NCI-H1092 treated with DMSO at 0.1 percent for 48 hours (cell line): Measurements from ENCODE around the gene ERMP1.

ENCODE experiments used
- DNase-seq: peaks from one replicate; lab custom pipeline; 2025; lab: John Stamatoyannopoulos, UW

ERMP1 gene

DNA sequence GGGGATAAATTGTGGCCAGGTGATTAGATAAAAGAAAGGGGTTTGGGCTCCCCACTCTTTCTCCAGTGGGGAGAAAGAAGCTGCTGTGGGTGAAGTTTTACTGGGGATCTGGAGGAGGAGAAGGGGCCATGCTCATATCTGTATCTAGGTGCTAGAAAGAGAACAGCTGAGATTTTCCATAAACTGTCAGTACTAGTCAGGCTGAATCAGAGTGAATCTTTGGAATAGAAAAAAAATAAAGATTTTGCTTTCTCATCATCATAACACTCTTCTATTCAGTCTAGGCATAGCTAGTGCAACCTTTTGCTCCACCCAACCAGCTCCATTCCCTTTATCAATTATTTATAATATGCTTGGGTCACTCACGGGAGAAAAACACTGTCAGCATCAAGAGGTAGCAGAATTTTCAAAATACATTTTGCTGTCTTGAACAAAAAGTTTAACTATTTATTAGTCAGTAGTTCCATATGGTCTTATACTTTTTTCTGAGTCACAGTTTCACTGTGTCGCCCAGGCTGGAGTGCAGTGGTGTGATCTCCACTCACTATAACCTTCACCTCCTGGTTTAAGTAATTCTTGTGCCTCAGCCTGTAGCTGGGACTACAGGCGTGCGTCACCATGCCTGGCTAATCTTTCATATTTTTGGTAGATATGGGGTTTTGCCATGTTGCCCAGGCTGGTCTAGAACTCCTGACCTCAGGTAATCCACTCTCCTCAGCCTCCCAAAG, 21.3 kb upstream of the ERMP1 start:
- DNase-seq = no peak

- no peak for DNase-seq
These were observed 20.7 kb upstream of the ERMP1 start for GRCh38 chr9:5853617-5854016.

GRCh38 chr9:5852987-5853386, 20.1 kb upstream of the ERMP1 start:
- DNase-seq = no peak

DNA sequence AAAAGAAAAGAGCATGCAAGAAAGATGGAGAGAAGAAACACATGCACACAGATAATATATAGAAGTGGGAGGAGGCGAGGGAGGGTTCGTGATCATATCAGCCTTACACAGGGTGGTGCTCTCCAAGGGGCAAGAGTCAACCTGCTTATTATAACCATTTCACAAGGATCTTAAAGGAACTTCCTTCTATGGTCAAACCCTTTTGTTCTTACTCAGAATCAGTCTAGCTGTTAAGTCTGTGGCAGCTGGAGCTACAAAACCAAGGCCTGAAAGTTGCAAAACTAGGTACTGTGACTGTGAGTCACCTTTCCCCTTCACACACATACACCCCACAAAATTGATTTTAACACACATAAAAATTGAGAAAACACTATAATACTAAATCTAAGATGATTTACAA, 18.5 kb upstream of the ERMP1 start:
- no peak for DNase-seq

DNA sequence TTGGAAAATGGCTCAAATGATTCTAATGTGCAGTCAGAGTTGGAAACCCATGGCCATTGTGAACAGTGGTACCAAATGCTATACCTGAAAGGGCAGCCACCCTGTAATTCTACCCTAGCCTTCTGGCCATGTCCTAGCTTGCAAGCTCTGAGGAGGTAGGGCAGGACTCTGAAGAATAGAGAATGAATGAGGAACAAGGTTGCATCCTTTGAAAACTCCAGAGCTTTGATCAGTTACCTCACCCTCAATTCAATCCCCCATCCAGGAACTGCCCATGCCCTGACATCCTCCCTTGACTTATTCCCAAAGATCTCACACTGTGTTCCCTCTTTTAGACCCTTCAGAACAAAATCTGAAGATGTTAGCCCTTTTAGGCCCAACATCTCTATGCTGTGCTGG, 17.8 kb upstream of the ERMP1 start:
- no peak for DNase-seq

DNA sequence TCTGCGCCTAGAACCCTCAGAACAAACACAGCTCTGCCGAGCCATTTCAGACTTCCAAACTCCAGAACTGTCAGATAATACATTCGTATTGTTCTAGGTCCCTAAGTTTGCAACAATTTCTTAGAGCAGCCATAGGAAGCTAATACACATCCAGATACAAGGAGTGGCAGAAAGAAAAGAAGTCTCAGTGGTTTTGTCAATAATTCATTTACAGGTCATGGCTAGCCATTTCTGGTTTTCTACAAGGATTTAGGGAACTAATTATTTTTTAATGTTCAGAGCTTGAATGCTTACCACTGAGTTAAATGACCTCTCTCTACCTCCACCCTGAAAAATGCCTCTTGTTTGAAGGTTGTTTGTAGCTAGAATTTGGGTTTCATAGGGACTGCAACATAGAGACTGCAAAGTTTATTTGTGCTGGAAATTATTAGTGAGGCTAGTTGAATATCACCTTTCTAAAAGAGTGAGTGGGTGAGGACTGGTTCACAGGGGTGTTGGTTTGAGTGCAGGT, 15.5 kb upstream of the ERMP1 start:
- no peak for DNase-seq

DNA sequence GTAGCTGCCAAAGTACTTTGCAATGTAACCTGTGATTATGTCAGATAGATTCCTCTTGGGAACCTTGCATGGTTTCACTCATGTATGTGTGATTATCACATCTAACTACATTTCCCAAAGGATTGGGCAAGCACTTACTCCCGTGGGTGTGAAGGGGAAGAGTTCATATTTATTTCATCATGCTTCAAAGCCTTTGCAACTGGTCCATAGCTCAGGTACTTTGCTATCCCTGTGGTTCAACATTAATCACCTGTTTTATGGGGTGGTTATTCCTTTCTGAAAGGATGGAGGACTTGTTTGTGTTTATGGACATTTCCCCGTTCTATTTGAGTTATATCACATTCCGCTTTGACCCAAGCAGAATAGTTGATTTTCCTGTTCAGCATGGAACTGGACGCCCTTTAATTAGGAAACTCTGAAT, 13.6 kb upstream of the ERMP1 start:
- DNase-seq = no peak

- no peak for DNase-seq
These were observed 13.2 kb upstream of the ERMP1 start for GRCh38 chr9:5846096-5846495.

GRCh38 chr9:5845157-5845531, 12.2 kb upstream of the ERMP1 start:
- no peak for DNase-seq

DNA sequence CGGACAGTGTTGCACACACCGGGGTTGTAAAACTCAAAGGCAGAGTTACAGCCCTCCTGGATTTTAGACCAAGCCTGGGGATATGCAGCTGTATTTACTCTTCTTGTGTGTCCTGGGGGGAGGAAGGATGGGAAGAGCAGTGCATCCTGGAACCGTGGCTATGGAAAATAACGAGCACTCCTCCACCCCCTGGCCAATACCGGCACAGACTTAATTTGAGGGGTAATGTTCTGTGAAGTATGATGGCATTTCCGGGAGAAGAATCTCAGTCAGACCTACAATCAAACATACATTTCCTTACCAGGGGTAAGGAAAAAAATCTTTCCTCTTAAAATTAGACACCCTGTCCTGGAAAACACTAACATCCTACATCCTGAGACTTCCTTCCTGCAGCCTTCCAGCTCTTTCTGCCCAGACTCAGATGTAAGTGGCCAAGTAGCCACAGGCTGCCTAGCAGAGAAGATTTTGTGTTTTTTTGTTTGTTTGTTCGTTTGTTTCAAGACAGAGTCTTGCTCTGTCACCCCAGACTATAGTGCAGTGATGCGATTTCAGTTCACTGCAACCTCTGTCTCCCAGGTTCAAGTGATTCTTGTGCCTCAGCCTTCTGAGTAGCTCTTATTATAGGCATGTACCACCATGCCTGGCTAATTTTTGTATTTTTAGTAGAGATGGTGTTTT, 11.0 kb upstream of the ERMP1 start:
- peak; percentile 88 for DNase-seq

DNA sequence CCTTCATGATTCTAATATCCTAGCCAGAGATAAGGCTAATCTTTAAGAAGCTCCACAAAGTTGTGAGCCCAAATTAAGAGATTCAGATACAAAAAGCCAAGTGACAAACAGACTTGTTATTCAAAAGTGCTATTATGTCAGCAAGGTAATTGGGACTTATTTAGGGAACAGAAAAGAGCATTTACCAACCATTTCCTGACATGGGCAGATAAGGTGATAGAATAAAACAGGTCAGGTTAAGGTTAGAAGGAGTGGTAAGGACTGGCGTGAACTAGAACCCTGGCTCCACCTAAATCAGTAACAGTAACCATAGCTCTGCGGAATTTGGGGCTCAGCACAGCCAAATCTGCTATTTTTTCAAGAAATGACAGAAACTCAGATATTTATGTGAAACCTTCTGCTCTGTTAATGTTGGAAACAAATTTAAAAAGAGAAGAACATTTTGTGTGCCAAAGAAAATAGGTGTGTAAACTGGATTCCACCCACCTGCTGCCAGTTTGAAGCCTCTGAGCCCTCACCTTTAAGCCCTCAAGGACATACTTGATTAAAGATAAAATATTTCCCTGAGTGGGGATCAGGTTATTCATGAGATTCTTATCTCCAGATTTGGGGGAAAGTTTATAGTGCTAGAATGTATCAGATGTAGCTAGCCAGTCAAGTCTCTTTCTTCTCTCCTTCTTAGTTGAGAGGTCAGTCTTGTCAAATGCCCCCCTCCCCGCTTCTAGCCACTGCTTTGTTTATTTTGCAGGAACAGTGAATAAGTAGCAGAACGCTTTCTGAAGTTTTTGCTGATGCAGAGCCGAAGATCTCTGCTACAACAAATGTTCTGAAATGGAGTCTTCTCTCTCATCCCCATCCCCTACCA, 10.2 kb upstream of the ERMP1 start:
- no peak for DNase-seq

DNA sequence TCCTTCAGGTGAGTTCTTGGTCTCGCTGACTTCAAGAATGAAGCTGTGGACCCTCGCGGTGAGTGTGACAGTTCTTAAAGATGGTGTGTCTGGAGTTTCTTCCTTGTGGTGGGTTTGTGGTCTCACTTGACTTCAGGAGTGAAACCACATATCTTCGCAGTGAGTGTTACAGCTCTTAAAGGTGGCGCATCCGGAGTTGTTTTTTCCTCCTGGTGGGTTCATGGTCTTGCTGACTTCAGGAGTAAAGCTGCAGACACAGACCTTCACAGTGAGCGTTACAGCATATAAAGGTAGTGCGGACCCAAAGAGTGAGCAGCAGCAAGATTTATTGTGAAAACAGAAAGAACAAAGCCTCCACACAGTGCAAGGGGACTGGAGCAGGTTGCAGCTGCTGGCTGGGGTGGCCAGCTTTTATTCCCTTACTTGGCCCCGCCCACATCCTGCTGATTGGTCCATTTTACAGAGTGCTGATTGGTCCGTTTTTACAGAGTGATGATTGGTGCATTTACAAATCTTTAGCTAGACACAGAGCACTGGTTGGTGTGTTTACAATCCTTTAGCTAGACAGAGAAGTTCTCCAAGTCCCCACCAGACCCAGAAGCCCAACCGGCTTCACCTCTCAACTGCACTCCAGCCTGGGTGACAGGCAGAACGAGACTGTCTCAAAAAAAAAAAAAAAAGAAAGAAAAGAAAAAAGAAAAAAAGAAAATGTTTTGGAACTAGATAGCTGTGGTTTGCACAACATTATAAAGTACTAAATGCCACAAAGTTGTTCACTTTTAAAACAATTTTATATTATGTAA, 9.1 kb upstream of the ERMP1 start:
- DNase-seq = no peak

GRCh38 chr9:5840788-5841187, 7.9 kb upstream of the ERMP1 start:
- DNase-seq = no peak

GRCh38 chr9:5839572-5839902, 6.6 kb upstream of the ERMP1 start:
- no peak for DNase-seq

GRCh38 chr9:5838884-5839571, 6.1 kb upstream of the ERMP1 start:
- DNase-seq = peak; percentile 27

DNA sequence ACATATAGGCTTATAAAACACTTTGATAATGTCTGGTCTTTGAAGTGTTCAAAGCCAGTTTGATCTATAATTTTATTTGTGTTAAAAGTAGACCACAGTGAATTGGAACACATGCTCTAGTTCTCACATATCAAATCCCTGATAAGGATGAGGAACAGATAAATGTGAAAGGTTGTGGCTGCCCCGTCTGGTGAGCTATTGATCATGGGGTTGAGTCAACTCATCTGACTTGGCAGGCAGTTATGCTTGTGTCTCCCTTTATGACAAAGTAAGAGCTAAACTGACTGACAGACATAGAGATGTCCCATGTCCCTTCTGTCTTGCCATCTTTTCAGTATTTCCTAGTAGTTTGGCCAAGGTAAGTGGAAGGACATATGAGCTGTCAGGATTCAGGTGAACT, 2.9 kb upstream of the ERMP1 start:
- no peak for DNase-seq

DNA sequence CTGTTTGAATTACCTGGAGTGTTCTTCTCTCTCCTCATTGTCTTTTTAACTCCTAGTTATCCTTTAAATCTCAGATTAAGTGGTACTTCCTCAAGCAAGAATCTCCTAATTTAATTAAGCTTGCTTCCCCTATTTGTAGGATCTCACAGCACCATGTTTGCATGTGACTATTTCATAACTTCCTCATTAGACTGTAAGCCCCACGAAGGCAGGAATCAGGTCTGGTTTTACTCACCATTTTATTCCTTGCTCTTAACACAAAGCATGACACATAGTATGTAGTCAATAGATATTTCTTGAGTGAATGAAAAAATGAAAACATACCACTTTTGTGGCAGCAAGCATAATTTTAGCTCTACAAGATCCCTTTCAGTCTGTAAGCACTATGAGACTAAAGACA, 1.3 kb upstream of the ERMP1 start:
- no peak for DNase-seq

- DNase-seq = peak; percentile 55
These were observed 813 bp downstream of the ERMP1 start for GRCh38 chr9:5832071-5832537.

GRCh38 chr9:5825895-5826622, 6.9 kb downstream of the ERMP1 start:
- DNase-seq = no peak

- DNase-seq = no peak
These were observed 7.7 kb downstream of the ERMP1 start for GRCh38 chr9:5825223-5825622.

DNA sequence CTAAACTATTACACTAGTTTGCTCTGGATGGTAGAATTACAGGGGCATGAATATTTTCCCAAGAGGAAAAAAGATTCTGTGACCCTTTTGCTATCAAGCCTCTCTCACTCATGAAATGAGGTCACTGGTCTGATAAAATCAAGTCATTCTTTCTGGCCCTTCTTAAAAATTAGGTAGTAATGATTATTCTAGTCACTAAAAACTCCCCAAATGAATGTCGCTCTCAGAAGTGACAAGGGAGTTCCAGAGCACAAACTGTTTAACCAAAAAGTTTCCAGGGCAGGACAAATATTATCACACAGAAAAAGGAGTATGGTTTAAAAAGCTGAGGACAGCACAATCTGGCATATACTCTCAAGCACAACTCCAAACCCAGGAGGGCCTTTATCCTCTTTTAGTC, 12.5 kb downstream of the ERMP1 start:
- DNase-seq = no peak
